ENCODE measurements around the gene TSEN54.
A peak's percentile ranks its signal among the peaks of the same experiment; 100 is the strongest.
"Not testable (repeated sequence)": the region's sequence is repeated elsewhere in the genome, so short reads cannot be mapped to it uniquely, and the experiment has no call there.

The TSEN54 gene

DNA sequence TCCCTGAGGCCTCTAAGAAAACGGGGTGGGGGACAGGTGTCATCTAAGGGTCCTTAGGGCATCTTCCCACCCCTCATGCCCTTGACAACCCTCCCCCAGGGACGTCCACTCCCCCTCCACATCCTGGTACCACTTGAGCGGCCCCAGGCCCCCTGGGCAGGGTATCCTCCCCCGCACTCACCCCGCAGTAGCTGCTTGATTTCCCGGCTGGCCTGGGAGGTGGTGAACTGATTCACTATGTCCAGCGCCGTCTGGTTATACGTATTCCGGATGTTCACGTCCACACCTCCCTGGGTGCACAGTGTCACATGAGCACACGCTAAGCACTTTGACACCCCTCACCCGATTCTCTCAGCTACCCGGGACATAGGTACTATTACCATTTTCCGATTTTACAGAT, 10.7 kb upstream of the TSEN54 start:
- DNase-seq = no peak

DNA sequence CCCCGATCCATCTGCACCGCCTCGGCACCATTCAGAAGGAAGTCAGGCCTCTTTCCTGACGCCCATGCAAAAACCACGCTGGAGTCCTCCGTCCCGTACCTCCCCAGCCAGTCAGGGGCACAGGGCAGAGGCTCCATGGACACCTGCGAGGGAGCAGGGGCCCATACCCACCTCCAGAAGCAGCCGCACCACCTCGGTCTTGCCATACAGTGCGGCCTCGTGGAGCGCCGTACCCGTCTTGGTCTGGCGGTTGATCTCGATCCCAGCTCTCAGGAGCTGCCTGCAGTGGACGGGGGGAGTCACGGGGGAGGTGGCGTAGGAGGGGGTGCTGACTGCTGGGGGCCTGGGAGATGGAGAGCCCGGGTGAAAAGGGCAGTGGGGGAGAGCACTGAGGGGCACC, 10.2 kb upstream of the TSEN54 start:
- no peak for DNase-seq

DNA sequence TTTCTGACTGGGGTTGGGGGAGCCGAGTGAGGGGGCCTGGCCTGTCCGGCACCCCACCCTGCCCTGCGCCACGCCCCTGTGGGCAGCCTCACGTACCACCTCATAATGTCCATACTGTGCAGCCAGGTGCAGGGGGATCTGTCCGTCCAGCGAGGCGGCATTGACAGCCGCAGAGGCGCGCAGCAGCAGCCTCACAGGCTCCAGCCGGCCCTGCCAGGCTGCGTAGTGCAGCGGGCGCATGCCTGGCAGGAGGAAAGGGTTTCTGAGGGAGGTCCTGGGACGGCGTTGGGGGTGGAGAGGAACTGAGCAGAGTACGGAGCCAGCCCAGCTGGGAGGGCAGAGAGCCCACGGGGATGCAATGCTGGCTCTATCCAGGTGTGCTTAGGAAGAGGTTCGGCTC, 9.4 kb upstream of the TSEN54 start:
- no peak for DNase-seq

DNA sequence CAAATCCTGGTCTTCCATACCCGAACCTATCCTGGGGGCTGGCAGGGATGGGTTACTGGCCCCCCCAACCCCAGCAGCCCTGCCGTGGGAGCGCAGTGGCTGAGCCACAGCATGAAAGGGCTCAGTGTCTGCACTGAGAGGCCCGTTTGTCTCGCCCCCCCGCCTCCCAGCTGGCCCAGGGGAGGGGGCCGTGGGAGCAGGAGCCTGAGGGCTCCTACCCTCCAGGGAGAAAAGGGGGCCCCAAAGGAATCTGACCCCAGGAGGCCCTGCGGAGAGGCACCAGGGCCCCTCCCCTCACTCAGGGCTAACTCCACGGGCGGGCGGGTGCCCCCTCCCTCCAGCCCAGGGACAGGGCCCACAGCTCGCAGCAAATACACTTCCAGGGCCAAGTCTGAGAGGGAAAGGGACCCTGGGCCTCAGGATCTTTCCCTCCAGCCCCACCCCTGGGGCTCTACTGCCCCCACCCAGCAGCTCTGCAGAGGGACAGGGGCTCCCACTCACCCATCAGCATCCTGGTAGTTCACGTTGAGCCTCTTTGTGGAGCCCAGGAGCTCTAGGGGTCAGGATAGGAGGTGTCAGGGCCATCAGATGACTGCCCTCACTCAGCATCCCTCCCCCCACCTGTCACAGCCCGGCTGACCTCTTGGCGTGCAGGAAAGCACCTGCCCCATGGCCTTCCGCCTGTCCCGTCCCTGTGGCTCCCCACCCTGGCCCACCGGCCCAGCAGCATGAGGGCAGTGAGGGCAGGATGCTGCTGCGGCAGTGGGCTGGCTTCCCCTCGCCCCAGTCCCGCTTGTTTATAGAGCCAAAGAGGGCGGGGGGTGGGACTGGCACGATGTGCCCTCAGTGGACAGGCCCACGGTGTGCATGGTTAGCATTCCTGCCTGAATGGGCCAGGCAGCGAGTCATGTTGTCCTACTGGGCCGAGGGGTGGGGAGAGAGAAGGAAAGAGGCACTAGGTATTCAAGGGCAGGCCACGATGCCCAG, 8.3 kb upstream of the TSEN54 start:
- DNase-seq = no peak

DNA sequence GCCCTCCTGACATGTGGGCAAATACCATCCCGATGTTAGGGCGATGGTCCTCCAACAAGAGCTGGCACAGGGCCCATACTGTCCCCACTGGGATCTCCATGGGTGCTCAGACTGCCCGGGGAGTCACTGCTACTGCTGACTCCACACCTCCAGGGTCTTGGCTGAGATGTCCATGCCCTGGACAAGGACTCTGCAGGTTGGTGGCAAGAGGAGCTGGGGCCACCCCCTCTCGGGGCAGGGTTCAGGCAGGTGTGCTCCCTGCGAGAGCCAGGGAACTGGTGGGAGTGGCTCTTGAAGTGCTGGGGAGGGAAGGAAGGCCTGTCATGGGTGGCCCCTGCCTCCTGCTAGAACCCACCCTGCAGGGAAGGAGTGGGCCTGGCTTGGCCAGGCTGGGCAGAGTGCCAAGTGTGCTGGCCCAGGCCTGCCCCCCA, 7.4 kb upstream of the TSEN54 start:
- no peak for DNase-seq

DNA sequence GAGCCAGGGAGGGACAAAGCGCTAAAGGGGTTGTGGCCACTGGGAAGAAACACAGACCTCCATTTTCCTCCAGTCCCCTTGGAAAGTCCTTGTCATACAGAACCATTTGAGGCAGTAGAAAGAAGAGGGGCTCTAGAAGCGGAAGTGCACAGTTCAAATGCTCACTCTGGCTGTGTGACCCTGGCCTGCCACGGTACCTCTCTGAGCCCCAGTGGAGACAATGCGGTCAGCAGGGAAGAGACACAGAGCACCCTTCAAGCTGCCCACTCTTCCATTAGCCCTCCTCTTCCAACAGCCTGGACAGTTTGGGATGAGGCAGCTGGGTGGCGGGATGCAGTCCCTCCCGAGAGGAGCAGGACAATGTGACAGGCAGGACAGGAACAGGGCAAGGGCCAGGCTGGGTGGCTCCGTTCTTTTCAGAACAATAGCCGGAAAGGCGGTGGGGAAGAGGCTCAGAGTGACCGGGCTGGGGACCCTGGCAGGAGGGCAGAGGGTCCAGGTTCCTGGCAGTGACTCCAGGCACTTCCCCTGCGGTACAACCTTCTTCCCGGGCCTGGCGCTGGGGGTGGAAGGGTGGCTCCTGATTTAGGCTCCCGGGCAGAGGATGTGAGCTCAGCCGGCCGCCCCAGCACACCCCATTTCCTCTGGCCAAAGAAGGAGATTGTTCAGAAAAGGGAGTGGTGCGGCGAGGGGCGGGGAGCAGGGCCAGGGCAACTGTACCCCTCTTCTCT, 6.6 kb upstream of the TSEN54 start:
- DNase-seq = no peak

DNA sequence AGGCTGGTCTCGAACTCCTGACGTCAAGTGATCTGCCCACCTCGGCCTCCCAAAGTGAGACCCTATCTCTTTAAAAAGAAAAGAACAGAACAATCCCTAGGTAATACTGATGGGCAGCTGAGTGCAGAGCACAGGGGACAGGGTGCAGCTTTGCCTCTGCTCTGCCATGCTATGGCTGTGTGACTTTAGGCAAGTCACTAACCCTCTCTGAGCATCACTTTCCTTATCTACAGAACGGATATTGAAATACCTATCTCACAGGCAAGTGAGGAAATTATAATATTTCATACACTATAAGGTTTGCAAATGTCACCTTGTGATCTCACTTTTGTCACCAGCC, 5.1 kb upstream of the TSEN54 start:
- no peak for DNase-seq

DNA sequence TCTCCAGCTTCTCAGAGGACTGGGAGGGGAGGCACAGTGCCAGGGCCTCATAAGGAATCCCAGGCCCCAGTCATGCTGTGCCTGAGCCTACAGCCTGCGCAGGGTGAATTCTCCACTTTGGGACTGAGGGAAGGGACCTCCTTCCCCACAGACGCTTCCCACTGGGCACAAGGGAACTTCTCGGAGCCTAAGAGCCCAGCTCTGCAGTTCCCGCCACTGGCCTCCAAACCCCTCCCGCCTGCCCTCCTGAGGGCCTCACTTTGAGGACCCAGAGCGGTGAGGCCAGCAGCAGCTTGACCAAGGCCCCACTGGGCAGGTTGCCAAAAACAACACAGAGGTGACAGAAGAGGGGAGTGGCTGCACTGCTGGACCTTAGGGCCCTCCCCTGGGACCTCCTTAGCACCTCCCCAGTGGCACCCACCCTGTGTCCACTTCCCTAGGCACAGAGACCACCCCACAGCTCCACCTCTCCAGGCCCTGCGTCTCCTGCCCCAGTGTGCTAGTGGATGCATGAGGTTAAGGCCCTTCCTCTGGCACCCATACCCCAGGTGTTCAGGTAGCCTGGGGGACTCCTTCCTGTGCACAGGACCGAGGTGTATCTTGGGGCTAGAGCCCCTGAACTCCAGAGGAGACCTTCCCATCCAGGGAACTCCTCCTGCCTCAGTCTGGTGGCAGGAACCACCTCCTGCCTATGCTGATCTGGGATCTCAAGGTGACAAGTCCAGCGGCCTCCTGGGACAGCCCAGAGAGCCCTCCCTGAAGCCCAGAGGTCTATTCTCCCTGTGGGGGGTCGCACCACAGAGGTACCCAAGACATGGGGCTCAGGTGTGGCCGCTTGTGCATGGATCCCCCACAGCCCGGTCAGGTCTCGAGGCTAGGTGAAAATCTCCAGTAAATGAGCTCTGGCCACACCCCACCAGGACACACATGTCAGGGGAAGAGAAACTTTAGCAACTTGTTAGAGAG, 4.4 kb upstream of the TSEN54 start:
- no peak for DNase-seq

DNA sequence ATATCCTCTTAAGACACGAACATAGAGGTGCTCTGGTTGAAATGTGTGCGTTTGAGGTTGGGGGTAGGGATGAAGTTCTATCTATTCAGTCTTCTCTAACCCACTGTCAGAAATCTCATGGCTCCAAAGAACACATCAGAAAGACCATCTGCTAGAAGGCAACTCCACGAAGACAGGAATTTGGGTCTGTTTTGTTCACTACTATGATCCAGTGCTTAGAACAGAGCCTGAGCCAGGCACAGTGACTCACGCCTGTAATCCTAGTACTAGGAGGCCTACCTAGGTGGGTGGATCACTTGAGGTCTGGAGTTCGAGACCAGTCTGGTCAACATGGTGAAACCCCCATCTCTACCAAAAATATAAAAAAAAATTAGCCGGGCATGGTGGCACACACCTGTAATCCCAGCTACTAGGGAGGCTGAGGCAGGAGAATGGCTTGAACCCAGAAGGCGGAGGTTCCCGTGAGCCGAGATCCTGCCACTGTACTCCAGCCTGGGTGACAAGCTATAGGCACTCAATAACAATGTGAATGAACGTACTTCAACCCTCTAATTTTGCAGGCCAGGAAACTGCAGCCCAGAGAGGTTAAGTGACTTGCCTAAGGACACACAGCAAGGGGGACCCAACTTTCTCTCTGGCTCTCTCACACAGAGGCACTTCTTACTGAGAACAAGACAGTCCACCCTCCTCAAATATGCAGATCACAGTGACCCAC, 3.2 kb upstream of the TSEN54 start:
- peak; percentile 17 for DNase-seq

DNA sequence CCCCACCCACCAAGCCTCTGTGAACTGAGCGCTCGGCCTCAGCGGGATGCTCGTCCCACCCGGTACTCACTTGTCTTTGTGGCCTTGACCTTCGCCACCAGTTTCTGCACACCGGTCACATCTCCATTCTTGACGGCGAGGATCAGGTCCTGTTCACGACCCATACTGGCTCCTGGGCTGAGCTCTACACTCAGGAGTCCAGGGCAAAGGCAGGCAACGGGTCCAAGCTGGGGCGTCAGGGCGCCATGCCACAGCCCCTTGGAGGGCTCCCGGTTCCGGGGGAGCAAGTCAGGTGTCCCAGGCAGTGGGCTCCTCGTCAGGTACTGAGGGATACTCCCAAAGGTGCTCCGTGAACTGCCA, 2.7 kb upstream of the TSEN54 start:
- no peak for DNase-seq

DNA sequence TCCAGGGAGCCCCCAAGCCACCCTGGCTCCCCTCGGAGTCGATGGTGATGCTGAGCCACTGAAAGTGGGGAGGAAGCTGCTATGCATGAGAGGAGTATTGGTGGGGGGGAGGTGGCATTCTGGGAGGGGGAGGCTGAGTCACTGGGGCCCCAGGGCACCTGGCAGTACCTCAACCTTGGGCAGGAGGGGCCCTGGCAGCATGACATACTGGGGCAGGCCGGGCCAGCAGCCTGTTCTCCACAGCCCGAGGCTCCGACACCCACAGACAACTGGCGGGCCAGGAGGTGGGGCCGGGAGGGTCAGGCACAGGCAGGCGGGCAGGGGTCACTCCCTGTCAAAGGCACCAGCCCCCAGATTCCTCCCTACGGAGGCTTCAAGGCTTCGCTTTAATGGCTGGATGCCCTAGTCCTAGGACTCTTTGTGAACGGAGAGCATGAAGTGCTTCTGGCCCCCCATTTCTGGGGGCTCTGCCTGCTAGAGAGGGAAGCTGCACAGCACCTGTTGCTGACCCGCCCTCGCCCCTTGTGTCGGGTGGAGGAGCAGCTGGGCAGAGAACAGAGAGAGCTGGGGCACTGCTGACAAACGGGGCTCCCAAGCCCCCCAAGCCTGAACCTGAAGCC, 1.9 kb upstream of the TSEN54 start:
- no peak for DNase-seq

DNA sequence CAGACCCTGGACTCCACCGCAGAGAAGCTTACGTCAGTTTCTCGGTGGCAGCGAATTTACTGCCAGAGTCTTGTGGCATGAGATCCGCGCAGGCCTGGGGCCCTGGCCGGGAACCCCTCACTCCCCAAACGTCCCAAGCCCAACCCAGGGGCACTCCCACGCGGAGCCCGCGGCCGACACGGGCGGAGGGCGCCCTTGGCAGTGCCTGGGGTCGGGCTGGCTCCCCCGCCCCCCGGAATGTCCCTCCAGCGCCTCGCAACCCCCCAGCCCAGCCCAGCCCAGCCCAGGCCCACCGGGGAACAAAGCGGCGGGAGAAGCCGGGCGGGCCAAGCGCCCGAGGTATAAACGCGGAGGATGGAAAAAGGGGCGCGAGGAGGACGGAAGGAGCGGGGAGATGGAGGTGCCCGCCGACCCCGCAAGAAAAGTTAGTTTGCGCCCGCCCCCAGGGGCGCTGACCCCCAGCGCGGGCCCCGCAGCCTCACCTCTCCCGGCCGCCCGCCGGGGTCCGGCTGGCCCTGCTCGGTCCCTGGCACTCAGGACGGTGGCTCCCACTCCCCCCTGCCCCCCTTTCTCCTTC, 1.3 kb upstream of the TSEN54 start:
- no peak for DNase-seq

DNA sequence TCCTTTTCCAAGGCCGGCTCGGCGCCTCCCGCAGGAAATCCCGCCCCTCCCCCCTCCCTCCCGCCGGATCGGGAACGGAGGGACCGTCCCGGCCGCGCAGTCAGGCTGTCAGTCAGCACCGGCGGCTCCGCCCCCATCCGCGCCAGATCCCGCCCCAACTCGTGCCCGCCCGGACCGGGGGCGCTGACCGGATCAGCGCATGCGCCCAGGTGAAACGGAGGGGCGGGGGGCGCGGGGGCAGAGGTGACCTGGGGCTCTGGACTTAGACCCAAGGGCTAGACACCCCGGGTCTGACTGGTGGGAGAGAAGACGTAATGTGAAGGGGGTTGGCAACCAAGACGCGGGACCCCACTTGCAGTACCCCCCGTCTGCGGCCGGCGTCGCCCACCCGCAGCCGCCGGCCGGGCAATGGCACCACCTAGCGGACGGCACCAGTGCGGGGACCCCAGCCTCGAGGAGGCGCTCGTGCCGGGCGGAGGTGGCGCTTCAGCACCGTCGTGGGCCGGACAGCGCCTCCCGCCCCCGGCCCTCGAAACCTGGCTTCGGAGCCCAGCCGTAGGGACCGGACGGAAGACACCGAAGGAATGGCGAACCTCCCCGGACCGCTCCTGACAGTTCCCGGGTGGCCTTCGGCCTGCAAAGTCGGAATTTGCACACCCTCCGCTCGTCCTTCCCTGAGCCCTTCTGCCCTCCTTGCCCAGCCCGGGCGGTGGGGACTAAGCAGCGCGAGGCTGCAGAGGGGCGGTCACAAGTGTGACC, 653 bp upstream of the TSEN54 start, which contains the start of gene CASKIN2:
TSS of gene CASKIN2 (minus strand) at position 42 of the 759 bp plus-strand sequence. CDS start 1,733 bp downstream, outside the sequence.
- peak; percentile 91 for DNase-seq

DNA sequence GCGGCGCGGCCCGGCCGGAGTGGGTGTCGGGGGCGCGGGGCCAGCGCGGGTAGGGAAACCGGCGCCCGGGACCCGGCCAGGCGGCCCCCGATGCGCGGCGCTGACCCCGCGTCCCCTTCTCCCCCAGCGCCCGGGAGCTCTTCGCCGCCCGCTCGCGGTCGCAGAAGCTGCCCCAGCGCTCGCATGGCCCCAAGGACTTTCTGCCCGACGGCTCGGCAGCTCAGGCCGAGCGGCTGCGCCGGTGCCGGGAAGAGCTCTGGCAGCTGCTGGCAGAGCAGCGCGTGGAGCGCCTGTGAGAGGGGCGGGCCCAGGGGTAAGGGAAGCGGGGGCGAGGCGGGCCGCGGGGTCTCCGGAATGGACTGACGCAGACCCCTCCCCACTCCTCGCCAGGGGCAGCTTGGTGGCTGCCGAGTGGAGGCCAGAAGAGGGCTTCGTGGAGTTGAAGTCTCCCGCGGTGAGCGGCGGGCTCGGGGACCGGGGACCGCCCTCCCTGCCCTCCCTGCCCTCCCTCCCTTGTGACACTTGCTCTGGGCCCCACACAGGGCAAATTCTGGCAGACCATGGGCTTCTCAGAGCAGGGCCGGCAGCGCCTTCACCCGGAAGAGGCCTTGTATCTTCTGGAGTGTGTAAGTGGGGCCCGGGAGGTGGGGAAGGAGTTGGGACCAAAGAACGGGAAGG, 430 bp downstream of the TSEN54 start:
- DNase-seq = no peak

DNA sequence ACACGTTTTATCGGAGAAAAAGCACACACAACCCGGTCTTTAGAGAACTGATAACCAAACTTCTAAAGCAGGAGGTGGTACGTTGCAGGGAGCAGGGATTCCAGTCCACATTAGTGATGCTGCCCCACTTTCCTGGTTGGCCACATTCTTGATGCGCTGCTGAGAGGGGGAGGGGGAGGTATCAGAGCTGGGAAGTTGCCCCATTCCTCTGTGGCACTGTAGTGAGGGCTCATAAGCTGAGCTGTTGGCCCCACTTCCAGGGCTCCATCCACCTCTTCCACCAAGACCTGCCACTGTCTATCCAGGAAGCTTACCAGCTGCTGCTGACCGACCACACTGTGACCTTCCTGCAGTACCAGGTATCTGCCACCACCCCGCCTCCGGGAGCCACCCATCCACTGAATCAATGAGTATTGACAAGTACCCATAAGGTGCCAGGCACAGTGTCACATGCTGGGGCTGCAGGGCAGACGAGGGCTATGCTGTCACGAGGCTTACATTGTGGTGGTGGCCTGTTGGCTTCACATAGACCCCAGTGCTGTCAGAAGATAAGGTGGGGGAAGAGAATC, 1.1 kb downstream of the TSEN54 start:
- no peak for DNase-seq

DNA sequence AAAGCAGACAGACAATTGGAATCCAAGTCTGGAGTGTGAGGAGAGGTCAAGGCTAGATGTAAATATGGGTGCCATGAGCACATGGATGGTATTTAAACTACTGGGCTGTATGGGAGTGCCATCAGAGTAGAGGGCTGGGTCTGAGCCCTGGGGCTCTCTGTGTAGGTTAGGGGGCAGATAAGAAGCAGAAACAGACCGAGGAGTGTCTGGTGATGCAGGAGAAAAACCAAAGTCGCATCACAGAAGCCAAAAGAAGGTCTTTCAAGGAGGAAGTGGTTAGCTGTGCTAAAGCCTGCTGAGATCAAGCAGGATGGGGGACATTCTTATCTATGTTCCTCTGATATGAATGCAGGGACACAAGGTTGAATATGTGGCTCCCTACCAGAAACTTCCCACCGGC, 1.9 kb downstream of the TSEN54 start:
- no peak for DNase-seq

DNA sequence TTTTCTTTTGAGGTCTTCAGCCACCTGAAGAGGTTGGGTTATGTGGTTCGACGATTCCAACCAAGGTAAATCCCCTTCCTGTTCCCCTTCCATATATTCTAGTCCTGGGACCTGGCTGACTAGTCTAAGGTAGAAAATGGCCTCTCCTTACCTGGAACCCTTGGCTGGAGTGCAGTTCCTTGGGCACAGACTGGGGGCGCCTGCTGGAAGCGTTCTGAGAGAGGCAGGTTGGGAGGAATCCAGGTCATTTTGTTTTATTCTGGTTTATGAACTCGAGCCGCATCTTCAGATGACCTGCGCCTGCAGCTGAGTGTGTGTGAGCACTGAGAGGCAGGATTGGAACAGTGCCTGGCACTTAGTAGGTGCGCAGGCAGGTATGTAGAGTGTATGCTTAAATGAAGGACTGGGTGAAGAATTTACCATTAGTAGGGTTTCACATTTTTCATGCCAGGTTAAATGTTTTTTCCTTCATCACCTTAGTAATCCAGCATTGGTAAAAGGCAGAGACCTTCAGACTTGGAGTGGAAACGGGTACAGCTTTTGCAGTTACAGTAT, 2.7 kb downstream of the TSEN54 start:
- no peak for DNase-seq

DNA sequence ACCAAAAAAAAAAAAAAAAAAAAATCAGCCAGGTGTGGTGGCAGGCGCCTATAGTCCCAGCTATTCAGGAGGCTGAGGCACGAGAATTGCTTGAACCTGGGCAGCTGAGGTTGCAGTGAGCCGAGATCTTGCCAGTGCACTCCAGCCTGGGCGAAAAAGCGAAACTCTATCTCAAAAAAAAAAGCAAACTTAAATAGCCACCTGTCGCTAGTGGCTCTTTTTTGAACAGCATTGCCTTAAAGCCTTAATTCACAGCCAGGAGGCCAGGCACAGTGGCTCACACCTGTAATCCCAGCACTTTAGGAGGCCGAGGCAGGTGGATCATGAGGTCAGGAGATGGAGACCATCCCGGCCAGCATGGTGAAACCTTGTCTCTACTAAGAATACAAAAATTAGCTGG, 4.1 kb downstream of the TSEN54 start:
- not testable (repeated sequence) for DNase-seq

DNA sequence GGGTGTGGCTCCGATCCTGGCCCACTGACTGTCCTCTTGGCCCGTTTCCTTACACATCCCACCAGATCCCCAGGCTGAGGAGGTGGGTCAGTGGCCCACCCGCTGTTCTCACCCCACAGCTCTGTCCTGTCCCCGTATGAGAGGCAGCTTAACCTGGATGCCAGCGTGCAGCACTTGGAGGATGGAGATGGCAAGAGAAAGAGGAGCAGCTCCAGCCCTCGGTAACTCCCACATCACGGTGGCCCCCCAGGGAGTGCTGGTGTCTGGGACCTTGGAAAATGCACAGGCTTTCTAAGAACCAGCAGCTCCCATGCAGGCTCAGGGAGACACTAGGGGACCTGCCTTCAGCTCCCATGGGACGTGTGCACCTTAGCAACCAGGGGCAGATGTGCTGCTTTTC, 5.0 kb downstream of the TSEN54 start:
- DNase-seq = no peak

Measured in fibroblast of upper back skin (primary cell).